ENCODE data around the gene PROM1. TPM values are rescaled to one million over a fixed set of nuclear protein-coding genes. Genes with fewer than 3 reads are reported as not detected.

Gene PROM1
- total and polyA plus RNA-seq, 2 of the 13 experiments (the other 11 are each of a cell fraction or from before 2014, with no cell fraction given) = 3.9 to 16.4 TPM

GRCh38 chr4:16035843-16036242, 48.0 kb downstream of the PROM1 start:
- Histone ChIP-seq H3K4me2 (ENCODE audit: low read depth, low read length) (no peak overlapping the region), H3K9ac (ENCODE audit: insufficient read depth, low read depth, low read length) (no peak overlapping the region), H3K27me3 (ENCODE audit: control insufficient read depth in 1 of 2, insufficient read depth in 2 of 2, low read length in 2 of 2) (no peaks in the 10 kb centered on the region), H2AFZ (ENCODE audit: low read length) (no peak overlapping the region), H3K9me3 (ENCODE audit: low read length) (no peaks in the 10 kb centered on the region), H3K4me1 (ENCODE audit: insufficient read depth, low read length) (peaks cover 55% of the 10 kb centered on the region), H3K4me3 (replicated peaks in 1 of 3; ENCODE audit: insufficient read depth in 1 of 3, low read depth in 2 of 3, low read length in 3 of 3) (no peak overlapping the region), H3K27ac (ENCODE audit: extremely low read length, insufficient read depth, low read length) (no peak overlapping the region), H3K36me3 (replicated peaks in 1 of 2; ENCODE audit: control insufficient read depth in 1 of 2, insufficient read depth in 2 of 2, low read length in 2 of 2) (no peaks in the 10 kb centered on the region), H3K79me2 (ENCODE audit: insufficient read depth, low read length) (no peaks in the 10 kb centered on the region), H4K20me1 (ENCODE audit: insufficient read depth, low read length) (no peaks in the 10 kb centered on the region)
- ChIA-PET CTCF (ENCODE audit: low intra/inter-chr PET ratio, low total read pairs) (no interaction called here), POLR2A (no interaction called here)
- 97% methylated on average over 6 of the region's 6 CpGs for WGBS (ENCODE audit: low lambda C conversion rate)
- no peak for FAIRE-seq
- no peak for DNase-seq (ENCODE audit: low spot score)
- no TSS peak for BruUV-seq (replicated peaks)
- in situ Hi-C loops (cut with HindIII; ENCODE audit: extremely low pct_ligation_motif_present, low pct_unique_long_range_greater_than_20kb) (no loop called here), intact Hi-C loops (cut with micrococcal nuclease; ENCODE audit: unreplicated experiment) (no loop called here)
- ATAC-seq = no peak
- TF ChIP-seq ELK4 (CRISPR knock-in tag; IDR thresholded peaks at IDR 0.05; ENCODE audit: borderline replicate concordance) = no peak
- no peak for TF ChIP-seq MED13 (CRISPR knock-in tag; IDR thresholded peaks at IDR 0.05)
- no peak for TF ChIP-seq DNMT3B (CRISPR knock-in tag; conservative IDR thresholded peaks at IDR 0.05)
- no peak for TF ChIP-seq CREBL2 (CRISPR knock-in tag; IDR thresholded peaks at IDR 0.05; ENCODE audit: borderline replicate concordance)
- no peak for TF ChIP-seq MIER2 (CRISPR knock-in tag; IDR thresholded peaks at IDR 0.05)
- no peak for TF ChIP-seq RXRB (CRISPR knock-in tag; IDR thresholded peaks at IDR 0.05; ENCODE audit: borderline replicate concordance)
- no peak for TF ChIP-seq ZNF296 (CRISPR knock-in tag; conservative IDR thresholded peaks at IDR 0.05)
- TF ChIP-seq ZSCAN21 (CRISPR knock-in tag; IDR thresholded peaks at IDR 0.05; ENCODE audit: borderline replicate concordance) = no peak
- TF ChIP-seq ZKSCAN1 (IDR thresholded peaks at IDR 0.05; ENCODE audit: low read length) = no peak
- TF ChIP-seq GPN1 (CRISPR knock-in tag; IDR thresholded peaks at IDR 0.05; ENCODE audit: borderline replicate concordance) = no peak
- no peak for TF ChIP-seq ZNF468 (CRISPR knock-in tag; IDR thresholded peaks at IDR 0.05)
- TF ChIP-seq ZNF746 (CRISPR knock-in tag; IDR thresholded peaks at IDR 0.05) = no peak
- no peak for TF ChIP-seq MYNN (CRISPR knock-in tag; IDR thresholded peaks at IDR 0.05; ENCODE audit: low read depth)

All from HepG2 (cell line).